GM18909 (cell line): Measurements from ENCODE around the gene FCGBP.
"Not testable (repeated sequence)": the region's sequence is repeated elsewhere in the genome, so short reads cannot be mapped to it uniquely, and the experiment has no call there.

ENCODE experiments used
- ATAC-seq: cut with Tn5 transposase; IDR thresholded peaks from one replicate; pipeline ENCODE4 v1.9.1; 2021; ENCODE audit warnings: mild to moderate bottlenecking; ENCODE audit not compliant: unreplicated experiment, poor library complexity

The FCGBP gene

GRCh38 chr19:39934584-39935363 is at the start of gene FCGBP:
Gene FCGBP, minus strand, starts transcription at chr19:39934634.
- no peak for ATAC-seq

DNA sequence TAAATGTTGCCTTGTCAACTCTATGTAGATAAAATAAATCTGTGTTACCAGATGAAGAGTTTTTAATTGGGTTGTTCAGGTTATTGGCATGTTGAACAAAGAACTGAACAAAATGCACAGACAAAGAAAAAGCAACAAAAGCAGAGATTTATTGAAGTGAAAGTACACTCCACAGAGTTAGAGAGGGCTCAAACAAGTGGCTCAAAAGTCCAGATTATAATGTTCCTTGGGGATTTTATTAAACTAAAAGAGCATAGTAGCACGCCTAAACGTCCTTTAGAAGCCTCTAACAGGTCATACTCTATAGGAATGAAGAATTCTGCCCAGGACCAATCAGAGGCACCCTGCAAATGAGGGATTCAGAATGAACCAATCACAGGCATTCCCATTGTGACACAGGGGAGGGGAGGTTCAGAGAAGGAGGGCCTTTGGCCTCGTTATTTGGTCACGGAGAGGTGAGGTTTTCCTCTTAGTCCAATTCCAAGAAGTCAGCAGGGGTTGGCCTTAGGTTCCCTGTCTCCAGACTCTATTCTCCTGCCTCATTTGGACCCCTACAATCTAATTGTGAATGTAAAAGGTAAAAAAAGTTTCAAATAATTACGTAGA is 49.4 kb upstream of the FCGBP start:
- no peak for ATAC-seq

DNA sequence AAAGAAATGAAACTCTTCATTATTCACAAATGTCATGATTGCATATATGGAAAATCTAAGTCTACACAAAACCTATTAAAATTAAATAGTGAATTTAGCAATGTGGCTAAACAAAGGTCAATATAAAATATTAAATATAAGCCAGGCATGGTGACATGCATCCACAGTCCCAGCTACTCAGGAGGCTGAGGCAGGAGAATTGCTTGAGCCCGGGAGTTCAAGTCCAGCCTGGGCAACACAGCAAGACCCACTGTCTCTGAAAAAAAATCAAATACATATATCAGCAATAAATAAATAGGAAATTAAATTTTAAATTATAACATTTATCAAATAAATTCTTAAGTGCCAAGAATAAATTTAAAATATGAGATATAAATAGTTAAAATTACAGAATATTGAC is 48.4 kb upstream of the FCGBP start:
- no peak for ATAC-seq

DNA sequence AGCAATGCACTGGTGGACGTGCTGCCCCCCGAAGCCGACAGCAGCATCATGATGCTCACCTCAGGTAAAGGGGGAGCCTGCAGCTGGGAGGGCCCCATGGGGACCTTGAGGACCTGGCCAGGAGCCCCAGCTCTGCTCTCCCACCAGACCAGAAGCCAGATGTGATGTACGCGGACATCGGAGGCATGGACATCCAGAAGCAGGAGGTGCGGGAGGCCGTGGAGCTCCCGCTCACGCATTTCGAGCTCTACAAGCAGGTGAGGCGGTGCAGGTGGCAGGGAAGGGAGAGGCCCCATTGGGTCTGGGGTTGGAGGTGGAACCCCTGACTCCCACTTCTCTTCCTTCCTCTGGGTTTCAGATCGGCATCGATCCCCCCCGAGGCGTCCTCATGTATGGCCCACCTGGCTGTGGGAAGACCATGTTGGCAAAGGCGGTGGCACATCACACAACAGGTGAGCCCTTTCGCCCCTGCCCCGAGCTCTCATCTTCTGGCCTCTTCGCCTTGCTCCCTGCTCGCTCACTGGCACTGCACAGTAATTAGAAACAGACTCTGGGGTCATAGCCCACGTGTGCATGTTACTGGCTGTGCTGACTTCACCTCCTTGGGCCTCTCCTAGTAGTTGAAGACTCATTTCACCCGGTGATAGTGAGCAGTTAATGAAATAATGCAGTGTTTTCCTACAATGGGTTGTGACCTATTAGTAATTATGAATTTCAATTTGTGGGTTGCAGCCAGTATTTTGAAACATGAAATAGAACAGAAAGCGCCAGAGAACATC is 40.1 kb upstream of the FCGBP start:
- no peak for ATAC-seq

- ATAC-seq: no peak
Observed at GRCh38 chr19:39971380-39972035, 37.1 kb upstream of the FCGBP start.

- ATAC-seq: peak; percentile 95
Observed at GRCh38 chr19:39970675-39971379, 36.4 kb upstream of the FCGBP start, which contains the start of gene PSMC4. Gene PSMC4, plus strand, starts transcription at chr19:39971165. Its CDS starts 38 bp downstream, at chr19:39971203.

DNA sequence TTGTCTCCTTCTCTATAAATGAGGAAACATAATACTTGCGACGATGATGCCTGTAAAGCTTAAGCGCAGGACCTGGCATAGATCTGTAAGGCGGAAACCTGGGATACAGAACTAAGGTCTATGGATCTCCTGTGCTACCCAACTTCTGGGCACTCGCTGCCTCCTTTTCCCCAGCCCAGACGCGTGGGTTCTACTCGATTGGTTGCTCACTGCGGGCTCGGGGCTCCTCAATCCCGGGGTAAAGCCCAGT is 35.9 kb upstream of the FCGBP start:
- no peak for ATAC-seq

DNA sequence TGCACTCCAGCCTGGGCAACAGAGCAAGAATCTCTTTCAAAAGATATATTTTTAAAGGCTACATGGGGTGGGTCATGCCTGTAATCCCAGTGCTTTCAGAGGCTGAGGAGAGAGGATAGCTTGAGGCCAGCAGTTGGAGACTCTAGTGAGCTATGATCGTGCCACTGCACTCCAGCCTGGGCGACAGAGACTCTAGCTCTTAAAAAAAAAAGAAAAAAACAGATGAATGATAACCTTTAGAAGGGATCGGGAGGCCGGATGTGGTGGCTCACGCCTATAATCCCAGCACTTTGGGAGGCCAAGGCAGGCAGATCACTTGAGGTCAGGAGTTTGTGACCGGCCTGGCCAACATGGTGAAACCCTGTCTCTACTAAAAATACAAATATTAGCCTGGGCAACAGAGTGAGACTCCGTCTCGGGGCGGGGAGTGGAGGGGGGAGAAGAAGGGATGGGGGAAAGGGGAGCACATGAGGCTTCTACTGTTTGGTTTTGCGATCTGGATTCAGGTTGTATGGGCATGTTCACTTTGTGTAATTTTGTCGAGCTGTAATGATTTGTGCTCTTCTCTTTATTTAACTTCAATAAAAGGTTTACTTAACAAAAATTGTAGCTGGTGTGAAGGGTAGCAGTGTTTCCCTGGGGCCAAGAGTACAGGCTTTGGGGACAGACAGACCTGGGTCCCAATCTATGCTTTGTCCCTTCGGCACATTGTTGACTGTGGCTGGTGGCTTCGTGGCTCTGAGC is 35.4 kb upstream of the FCGBP start:
- no peak for ATAC-seq

- no peak for ATAC-seq
Observed at GRCh38 chr19:39969266-39969665, 34.8 kb upstream of the FCGBP start.

GRCh38 chr19:39968789-39969188 is 34.4 kb upstream of the FCGBP start:
- no peak for ATAC-seq

GRCh38 chr19:39967561-39967960 is 33.1 kb upstream of the FCGBP start:
- no peak for ATAC-seq

DNA sequence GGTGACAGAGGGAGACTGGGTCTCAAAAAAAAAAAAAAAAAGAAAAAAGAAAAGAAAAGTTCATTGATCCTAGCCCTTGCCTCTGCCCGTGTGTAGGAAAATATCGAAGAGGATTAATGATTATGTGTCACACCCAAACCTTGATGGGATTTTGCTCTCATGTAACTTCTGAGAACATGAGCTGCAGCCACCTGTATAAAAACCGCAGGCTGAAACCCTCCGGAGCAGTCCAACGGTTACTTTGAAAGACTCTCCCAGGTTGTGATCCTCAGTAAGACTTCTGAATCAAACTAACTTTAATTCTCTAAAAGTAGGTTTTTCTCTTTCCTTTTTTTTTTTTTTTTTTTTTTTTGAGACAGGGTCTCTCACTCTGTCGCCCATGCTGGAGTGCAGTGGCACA is 32.2 kb upstream of the FCGBP start:
- ATAC-seq: no peak

DNA sequence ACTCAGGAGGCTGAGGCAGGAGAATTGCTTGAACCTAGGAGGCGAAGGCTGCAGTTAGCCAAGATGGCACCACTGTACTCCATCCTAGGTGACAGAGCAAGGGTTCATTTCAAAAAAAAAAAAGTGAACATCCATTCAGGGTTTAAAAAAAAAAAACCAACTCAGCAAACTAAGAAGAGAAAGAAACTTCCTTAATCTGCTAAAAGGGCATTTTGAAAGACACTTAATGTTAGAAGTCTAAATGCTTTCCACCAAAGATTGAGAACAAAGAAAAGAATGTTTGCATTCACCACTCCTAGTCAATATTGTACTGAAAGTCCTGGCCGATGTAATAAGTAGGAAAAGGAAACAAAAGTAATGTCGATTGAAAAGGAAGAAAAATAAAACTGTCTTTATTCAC is 29.5 kb upstream of the FCGBP start:
- no peak for ATAC-seq

GRCh38 chr19:39959407-39959806 is 25.0 kb upstream of the FCGBP start:
- ATAC-seq: not testable (repeated sequence)

GRCh38 chr19:39958942-39959341 is 24.5 kb upstream of the FCGBP start:
- ATAC-seq: not testable (repeated sequence)

DNA sequence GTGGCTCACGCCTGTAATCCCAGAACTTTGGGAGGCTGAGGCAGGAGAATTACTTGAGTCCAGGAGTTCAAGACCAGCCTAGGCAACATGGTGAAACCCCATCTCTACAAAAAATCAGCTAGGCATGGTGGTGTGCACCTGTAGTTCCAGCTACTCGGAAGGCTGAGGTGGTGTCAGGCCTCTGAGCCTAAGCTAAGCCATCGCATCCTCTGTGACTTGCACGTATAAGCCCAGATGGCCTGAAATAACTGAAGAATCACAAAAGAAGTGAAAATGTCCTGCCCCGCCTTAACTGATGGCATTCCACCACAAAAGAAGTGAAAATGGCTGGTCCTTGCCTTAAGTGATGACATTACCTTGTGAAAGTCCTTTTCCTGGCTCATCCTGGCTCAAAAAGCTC is 23.5 kb upstream of the FCGBP start:
- not testable (repeated sequence) for ATAC-seq

DNA sequence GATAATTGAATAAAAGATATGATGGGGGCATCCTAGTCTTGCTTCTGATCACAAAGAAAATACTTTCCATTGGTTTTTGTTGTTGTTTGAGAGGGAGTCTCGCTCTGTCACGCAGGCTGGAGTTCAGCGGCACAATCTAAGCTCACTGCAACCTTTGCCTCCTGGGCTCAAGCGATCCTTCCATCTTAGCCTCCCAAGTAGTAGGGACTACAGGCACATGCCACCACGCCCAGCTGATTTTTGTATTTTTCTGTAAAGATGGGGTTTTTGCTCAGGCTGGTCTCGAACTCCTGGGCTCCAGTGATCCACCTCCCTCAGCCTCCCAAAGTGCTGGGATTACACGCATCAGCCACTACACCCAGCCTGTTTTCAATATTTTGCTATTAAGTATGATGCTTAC is 19.5 kb upstream of the FCGBP start:
- ATAC-seq: no peak

- no peak for ATAC-seq
Observed at GRCh38 chr19:39951686-39952085, 17.3 kb upstream of the FCGBP start.

GRCh38 chr19:39951065-39951650 is 16.7 kb upstream of the FCGBP start:
- ATAC-seq: no peak
